LNCAP (cell line): Measurements from ENCODE around the gene RUFY3.

Experiments used
- TF ChIP-seq, protein P1 (sequence below): fragments of 450-650 bp; IDR thresholded peaks from 2 replicates; pipeline ENCODE4 v1.5.1; 2017; ENCODE audit warnings: mild to moderate bottlenecking

RUFY3 gene

DNA sequence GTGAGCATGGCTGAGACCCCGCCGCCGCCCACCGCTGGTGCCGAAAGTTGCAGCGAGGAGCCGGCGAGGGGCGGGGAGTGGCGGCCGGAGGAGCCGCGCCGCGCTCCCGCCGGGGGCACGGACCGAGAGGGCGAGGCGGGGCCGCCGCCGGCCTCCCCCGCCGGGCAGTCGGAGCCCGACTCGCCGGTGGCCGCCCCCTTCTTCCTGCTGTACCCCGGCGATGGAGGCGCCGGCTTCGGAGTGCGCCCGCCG lies 16.9 kb upstream of the RUFY3 start:
- TF ChIP-seq, protein P1, sequence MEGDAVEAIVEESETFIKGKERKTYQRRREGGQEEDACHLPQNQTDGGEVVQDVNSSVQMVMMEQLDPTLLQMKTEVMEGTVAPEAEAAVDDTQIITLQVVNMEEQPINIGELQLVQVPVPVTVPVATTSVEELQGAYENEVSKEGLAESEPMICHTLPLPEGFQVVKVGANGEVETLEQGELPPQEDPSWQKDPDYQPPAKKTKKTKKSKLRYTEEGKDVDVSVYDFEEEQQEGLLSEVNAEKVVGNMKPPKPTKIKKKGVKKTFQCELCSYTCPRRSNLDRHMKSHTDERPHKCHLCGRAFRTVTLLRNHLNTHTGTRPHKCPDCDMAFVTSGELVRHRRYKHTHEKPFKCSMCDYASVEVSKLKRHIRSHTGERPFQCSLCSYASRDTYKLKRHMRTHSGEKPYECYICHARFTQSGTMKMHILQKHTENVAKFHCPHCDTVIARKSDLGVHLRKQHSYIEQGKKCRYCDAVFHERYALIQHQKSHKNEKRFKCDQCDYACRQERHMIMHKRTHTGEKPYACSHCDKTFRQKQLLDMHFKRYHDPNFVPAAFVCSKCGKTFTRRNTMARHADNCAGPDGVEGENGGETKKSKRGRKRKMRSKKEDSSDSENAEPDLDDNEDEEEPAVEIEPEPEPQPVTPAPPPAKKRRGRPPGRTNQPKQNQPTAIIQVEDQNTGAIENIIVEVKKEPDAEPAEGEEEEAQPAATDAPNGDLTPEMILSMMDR: no peak

GRCh38 chr4:70705183-70706043 lies 16.4 kb upstream of the RUFY3 start:
- TF ChIP-seq, protein P1: no peak

GRCh38 chr4:70706044-70706461 lies 15.7 kb upstream of the RUFY3 start:
- TF ChIP-seq, protein P1: no peak

DNA sequence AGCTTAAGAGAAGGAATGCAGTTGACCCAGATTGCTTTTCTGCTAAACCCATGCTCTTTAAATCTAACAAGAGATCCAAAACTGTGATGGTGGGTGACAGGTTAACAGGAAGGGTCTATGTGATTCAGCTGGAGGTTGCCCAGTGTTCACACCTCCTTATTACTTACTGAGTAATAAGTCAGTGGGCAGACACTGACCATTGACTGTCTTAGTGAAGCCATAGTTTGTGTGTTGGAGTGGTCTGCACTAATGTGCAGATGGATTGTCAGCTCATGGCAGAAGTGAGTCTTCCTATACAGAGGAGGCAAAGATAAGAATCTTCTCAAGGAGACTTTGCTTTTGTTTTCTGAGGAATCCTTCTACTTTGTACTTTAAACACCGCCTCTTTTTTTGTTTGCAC lies 15.2 kb upstream of the RUFY3 start:
- TF ChIP-seq, protein P1: no peak

DNA sequence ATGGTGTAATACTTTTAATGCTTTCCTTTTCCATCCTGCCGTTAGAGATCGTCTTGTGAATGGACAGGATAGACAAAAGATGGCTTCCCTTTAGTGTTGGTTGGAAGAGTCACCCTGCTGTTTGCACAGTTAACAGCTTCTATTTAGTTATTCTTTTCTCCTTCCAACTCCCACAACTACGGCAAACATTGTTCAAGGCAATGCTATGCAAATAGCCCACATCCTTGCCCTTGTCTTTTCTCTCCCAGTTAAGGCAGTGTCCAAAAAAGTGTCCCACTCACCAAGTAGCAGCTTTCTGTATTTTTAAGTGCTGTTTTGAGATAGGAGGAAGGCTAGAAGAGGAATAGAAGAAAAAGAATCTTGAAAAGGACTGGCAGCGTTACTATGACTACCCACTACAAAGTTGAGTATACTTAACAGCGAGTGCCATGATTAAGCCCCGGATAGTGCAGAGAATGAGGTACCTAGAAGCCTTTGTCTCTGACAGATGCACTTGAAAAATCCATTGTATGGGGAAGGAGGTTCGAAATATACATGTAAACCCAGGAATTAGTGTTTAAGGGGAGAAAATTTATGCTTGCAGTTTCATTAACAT lies 12.1 kb upstream of the RUFY3 start:
- TF ChIP-seq, protein P1: no peak

GRCh38 chr4:70711599-70711998 lies 10.2 kb upstream of the RUFY3 start:
- TF ChIP-seq, protein P1: no peak

DNA sequence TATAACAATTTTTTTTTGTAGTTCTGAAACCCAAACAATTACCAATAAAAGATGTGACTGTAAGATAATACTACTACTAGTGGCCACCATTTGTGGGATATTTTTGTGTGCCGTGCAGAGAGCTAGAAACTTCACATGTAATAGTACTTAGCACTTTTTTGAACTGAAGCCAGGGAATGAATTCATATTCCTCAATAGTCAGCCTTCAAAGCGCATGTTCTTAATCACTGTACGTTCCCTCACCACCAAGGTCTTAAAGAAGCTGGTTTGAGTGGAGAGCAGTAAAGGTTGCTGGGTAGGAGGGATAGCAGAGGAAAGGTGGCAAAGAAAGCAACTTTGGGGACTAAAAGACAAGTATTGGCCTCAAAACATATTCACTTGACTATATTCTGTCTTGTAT lies 9.6 kb upstream of the RUFY3 start:
- TF ChIP-seq, protein P1: no peak
